ENCODE results near the gene POLL. TPM values are rescaled to one million over a fixed set of nuclear protein-coding genes. Genes with fewer than 3 reads are reported as not detected.

The POLL gene
- total RNA-seq, 1 experiment from 2014 or later = 35.5 TPM

GRCh38 chr10:101602761-101603398 is 14.8 kb upstream of the POLL start:
- H3K4me3 ChIP-seq (ENCODE audit: low read depth, low read length) = no peak overlapping the region
- BruUV-seq (replicated peaks) = no TSS peak
- H3K27me3 Mint-ChIP-seq (ENCODE audit: insufficient read depth, unreplicated experiment) = no peaks in the 10 kb centered on the region

GRCh38 chr10:101601541-101601940 is 13.5 kb upstream of the POLL start:
- H3K4me1 Mint-ChIP-seq (ENCODE audit: low read depth, unreplicated experiment) = peaks cover 1% of the 10 kb centered on the region
- no TSS peak for BruUV-seq (replicated peaks)
- CTCF ChIA-PET = interaction anchor here (0.6 to 3.7 kb wide), 3 partner anchors 13 to 181 kb away, joined by 3 to 126 read pairs (median 21); partner anchors contain the start of genes DPCD, NPM3 and POLL

More at GRCh38 chr10:101602761-101603398, 14.8 kb upstream of the POLL start:
- H3K36me3 Mint-ChIP-seq (ENCODE audit: insufficient read depth, unreplicated experiment) = peaks cover 6% of the 10 kb centered on the region
- ChIA-PET POLR2A (interaction anchor here (1.1 kb wide), 2 partner anchors 15 to 180 kb away, joined by 4 to 6 read pairs; partner anchors contain the start of genes DPCD, NPM3 and POLL), CTCF (interaction anchor here (0.5 to 3.7 kb wide), 34 partner anchors 8 to 1298 kb away, joined by 3 to 126 read pairs (median 4); partner anchors contain the start of genes BTRC, DPCD, NPM3 and OGA)
- no peaks in the 10 kb centered on the region for H3K27me3 ChIP-seq (replicated peaks; ENCODE audit: control insufficient read depth, insufficient read depth, low read length)
- intact Hi-C loops (cut with micrococcal nuclease; ENCODE audit: unreplicated experiment) = loop anchor here (1.0 to 2.0 kb wide), 3 partner anchors 178 to 470 kb away; no protein-coding TSS in a partner anchor
- H3K27ac Mint-ChIP-seq (ENCODE audit: unreplicated experiment) = no peak overlapping the region
- TF ChIP-seq CTCF (IDR thresholded peaks at IDR 0.05; ENCODE audit: insufficient read depth in 1 of 2, low read depth in 1 of 2, low read length in 1 of 2, severe bottlenecking in 1 of 2, unreplicated experiment in 1 of 2) = peak; percentile 91 to 94
- peaks cover 8% of the 10 kb centered on the region for H3K4me1 Mint-ChIP-seq (ENCODE audit: low read depth, unreplicated experiment)
- peaks cover 1% of the 10 kb centered on the region; the same call in 1 of the 2 replicates for H3K36me3 ChIP-seq (ENCODE audit: control insufficient read depth, insufficient read depth, low read length)
- no peak overlapping the region for H3K4me3 Mint-ChIP-seq (ENCODE audit: unreplicated experiment)
- no peaks in the 10 kb centered on the region for H3K4me1 ChIP-seq
- DNase-seq = peak; percentile 82 to 90
- H3K9me3 Mint-ChIP-seq (ENCODE audit: unreplicated experiment) = no peaks in the 10 kb centered on the region
- H3K9me3 ChIP-seq = no peaks in the 10 kb centered on the region

More at GRCh38 chr10:101601541-101601940, 13.5 kb upstream of the POLL start:
- H3K27ac Mint-ChIP-seq (ENCODE audit: unreplicated experiment) = no peak overlapping the region
- Histone ChIP-seq H3K4me1 (no peaks in the 10 kb centered on the region), H3K4me3 (ENCODE audit: low read depth, low read length) (no peak overlapping the region), H3K36me3 (ENCODE audit: control insufficient read depth, insufficient read depth, low read length) (peaks cover 1% of the 10 kb centered on the region; the same call in 1 of the 2 replicates), H3K9me3 (no peaks in the 10 kb centered on the region), H3K27me3 (replicated peaks; ENCODE audit: control insufficient read depth, insufficient read depth, low read length) (no peaks in the 10 kb centered on the region)
- intact Hi-C loops (cut with micrococcal nuclease; ENCODE audit: unreplicated experiment) = no loop called here
- H3K9me3 Mint-ChIP-seq (ENCODE audit: unreplicated experiment) = no peaks in the 10 kb centered on the region
- H3K27me3 Mint-ChIP-seq (ENCODE audit: insufficient read depth, unreplicated experiment) = no peaks in the 10 kb centered on the region
- no peak for TF ChIP-seq CTCF (IDR thresholded peaks at IDR 0.05; ENCODE audit: insufficient read depth in 1 of 2, low read depth in 1 of 2, low read length in 1 of 2, severe bottlenecking in 1 of 2, unreplicated experiment in 1 of 2)
- no peak for DNase-seq
- POLR2A ChIA-PET = no interaction called here
- H3K4me3 Mint-ChIP-seq (ENCODE audit: unreplicated experiment) = no peak overlapping the region
- peaks cover 6% of the 10 kb centered on the region for H3K36me3 Mint-ChIP-seq (ENCODE audit: insufficient read depth, unreplicated experiment)
